HepG2 (cell line): ENCODE results near the gene GMPR. TPM values are rescaled to one million over a fixed set of nuclear protein-coding genes. Genes with fewer than 3 reads are reported as not detected.
A peak's percentile ranks its signal among the peaks of the same experiment; 100 is the strongest.

Experiments used
- ATAC-seq: fragments of 200-7000 bp; cut with Tn5 transposase; 3 replicates; pipeline ENCODE4 v1.9.1; 2020; ENCODE audit warnings: mild to moderate bottlenecking, moderate library complexity
- Bru-seq: library from RNA; stranded (reverse); fragments of 400-500 nt; gene quantifications from one replicate; lab custom pipeline; 2021; lab: Mats Ljungman, UMichigan
- BruChase-seq, 2 experiments: library from RNA; stranded (reverse); fragments of 400-500 nt; gene quantifications; one replicate each; lab custom pipeline; 2021; lab: Mats Ljungman, UMichigan
- BruUV-seq: library from RNA; stranded (reverse); fragments of 400-500 nt; replicated peaks from 2 replicates; lab custom pipeline; 2021; lab: Mats Ljungman, UMichigan
- CTCF ChIA-PET: fragments of 300-600 bp; formaldehyde crosslinking; extraction: SDS; loops from one replicate; lab custom pipeline; 2021; ENCODE audit warnings: low total read pairs, inconsistent platforms, low intra/inter-chr PET ratio; lab: Yijun Ruan, JAX
- POLR2A ChIA-PET: fragments of 350-600 bp; sonication (Branson Sonifier 250); formaldehyde crosslinking; loops from one replicate; lab custom pipeline; 2020; ENCODE audit warnings: antibody characterized with exemption, inconsistent platforms; lab: Yijun Ruan, JAX
- DNase-seq: peaks from one replicate; pipeline ENCODE4 v3.0.0-alpha.2; 2015; ENCODE audit warnings: low spot score
- FAIRE-seq: peaks from 3 replicates; lab custom pipeline; 2011; peaks lifted over from hg19 to GRCh38; lab: Jason Lieb, UNC
- H2AFZ ChIP-seq: one replicate; pipeline ENCODE4 v1.6.1; 2011; ENCODE audit warnings: low read length, inconsistent platforms
- H3K27ac ChIP-seq: fragments of 300-600 bp; 3 replicates; pipeline ENCODE4 v1.8.0; 2011; ENCODE audit warnings: mixed run types, mild to moderate bottlenecking, mixed read lengths, low read length, inconsistent platforms; ENCODE audit not compliant: insufficient read depth; ENCODE audit errors: extremely low read length
- H3K27me3 ChIP-seq, 2 experiments: fragments of 200-600 bp in 1 of 2; 2 replicates in 1 of 2; 3 replicates in 1 of 2; pipeline versions ENCODE4 v1.6.0 to v1.8.0; 2011; ENCODE audit warnings: low read length in 2 of 2, mild to moderate bottlenecking in 2 of 2, moderate library complexity in 2 of 2, inconsistent platforms in 1 of 2; ENCODE audit not compliant: insufficient read depth in 2 of 2, control insufficient read depth in 1 of 2
- H3K36me3 ChIP-seq, 2 experiments: fragments of 200-600 bp in 1 of 2; replicated peaks in 1 of 2; 2 replicates in 1 of 2; 3 replicates in 1 of 2; pipeline versions ENCODE4 v1.5.1 to v1.8.0; 2011; ENCODE audit warnings: low read length in 2 of 2, inconsistent platforms in 1 of 2; ENCODE audit not compliant: insufficient read depth in 2 of 2, control insufficient read depth in 1 of 2
- H3K4me1 ChIP-seq: 2 replicates; pipeline ENCODE4 v1.5.1; 2012; ENCODE audit warnings: low read length, inconsistent platforms; ENCODE audit not compliant: insufficient read depth
- H3K4me2 ChIP-seq: 2 replicates; pipeline ENCODE4 v1.6.0; 2011; ENCODE audit warnings: low read depth, low read length, inconsistent platforms
- H3K4me3 ChIP-seq, 3 experiments: fragments of 200-600 bp in 1 of 3; sonication (generic), shearing (Covaris generic) in 1 of 3; replicated peaks in 1 of 3; 2 replicates each; pipeline ENCODE4 v1.5.1; 2011 to 2016; ENCODE audit warnings: low read length in 3 of 3, inconsistent platforms in 2 of 3, low read depth in 2 of 3, mild to moderate bottlenecking in 2 of 3, control low read depth in 1 of 3, mixed read lengths in 1 of 3; ENCODE audit not compliant: insufficient read depth in 1 of 3
- H3K79me2 ChIP-seq: one replicate; pipeline ENCODE4 v1.6.1; 2011; ENCODE audit warnings: low read length, inconsistent platforms; ENCODE audit not compliant: insufficient read depth
- H3K9ac ChIP-seq: 2 replicates; pipeline ENCODE4 v1.6.0; 2011; ENCODE audit warnings: mild to moderate bottlenecking, low read depth, low read length, inconsistent platforms; ENCODE audit not compliant: insufficient read depth
- H3K9me3 ChIP-seq: 2 replicates; pipeline ENCODE4 v1.5.1; 2012; ENCODE audit warnings: mild to moderate bottlenecking, low read length
- H4K20me1 ChIP-seq: 2 replicates; pipeline ENCODE4 v1.6.0; 2011; ENCODE audit warnings: inconsistent platforms, mild to moderate bottlenecking, low read length, moderate library complexity; ENCODE audit not compliant: insufficient read depth
- BRCA1 ChIP-seq: sonication (generic); formaldehyde crosslinking; IDR thresholded peaks from 2 replicates; pipeline ENCODE4 v1.4.0; 2020; ENCODE audit warnings: missing genetic modification reagents
- CBX2 ChIP-seq, 2 experiments: fragments of 200-600 bp in 1 of 2; sonication (generic); formaldehyde crosslinking in 1 of 2; IDR thresholded peaks; 2 replicates each; pipeline versions ENCODE4 v1.7.0 to v1.8.1; 2018 to 2022; ENCODE audit warnings: low read depth in 2 of 2, low read length in 1 of 2, mild to moderate bottlenecking in 1 of 2, missing genetic modification reagents in 1 of 2
- EEA1 ChIP-seq: sonication (generic); formaldehyde crosslinking; IDR thresholded peaks from 2 replicates; pipeline ENCODE4 v1.5.1; 2020; ENCODE audit warnings: mild to moderate bottlenecking, missing genetic modification reagents, borderline replicate concordance
- JUN ChIP-seq: sonication (generic); formaldehyde crosslinking; IDR thresholded peaks from 2 replicates; pipeline ENCODE4 v1.4.0; 2020; ENCODE audit warnings: mild to moderate bottlenecking, missing genetic modification reagents
- MTF2 ChIP-seq: sonication (generic); formaldehyde crosslinking; IDR thresholded peaks from 2 replicates; pipeline ENCODE4 v1.5.0; 2020; ENCODE audit warnings: missing genetic modification reagents, borderline replicate concordance
- THAP11 ChIP-seq: IDR thresholded peaks from 2 replicates; pipeline ENCODE4 v1.6.1; 2016; ENCODE audit warnings: missing biosample characterization, missing genetic modification reagents
- ZBTB3 ChIP-seq: sonication (generic); formaldehyde crosslinking; IDR thresholded peaks from 2 replicates; pipeline ENCODE4 v1.4.0; 2020; ENCODE audit warnings: low read depth, mild to moderate bottlenecking, moderate library complexity, missing genetic modification reagents, borderline replicate concordance
- ZNF605 ChIP-seq: sonication (generic); formaldehyde crosslinking; IDR thresholded peaks from 2 replicates; pipeline ENCODE4 v1.8.0; 2022; ENCODE audit warnings: mild to moderate bottlenecking, missing genetic modification reagents
- ZNF687 ChIP-seq: sonication (generic); formaldehyde crosslinking; IDR thresholded peaks from 2 replicates; pipeline ENCODE4 v1.5.1; 2020; ENCODE audit warnings: mild to moderate bottlenecking, missing genetic modification reagents, moderate library complexity
- ZNF776 ChIP-seq: sonication (generic); formaldehyde crosslinking; IDR thresholded peaks from 2 replicates; pipeline ENCODE4 v1.4.0; 2020; ENCODE audit warnings: mild to moderate bottlenecking, missing genetic modification reagents
- ZSCAN20 ChIP-seq: sonication (generic); formaldehyde crosslinking; IDR thresholded peaks from 2 replicates; pipeline ENCODE4 v1.4.0; 2020; ENCODE audit warnings: missing genetic modification reagents, mild to moderate bottlenecking, borderline replicate concordance
- ZSCAN29 ChIP-seq: sonication (generic); formaldehyde crosslinking; conservative IDR thresholded peaks from 2 replicates; pipeline ENCODE4 v1.4.0; 2020; ENCODE audit warnings: mild to moderate bottlenecking, missing genetic modification reagents
- WGBS: methylation state at CpG from one replicate; pipeline ENCODE4 v1.1.6; 2017; ENCODE audit warnings: low lambda C conversion rate; 5-methylcytosine and 5-hydroxymethylcytosine counted together
- in situ Hi-C: cut with HindIII; loops from 2 replicates; pipeline ENCODE4 v1.10.0; 2017; ENCODE audit warnings: low pct_unique_long_range_greater_than_20kb; ENCODE audit not compliant: extremely low pct_ligation_motif_present
- intact Hi-C: fragments of 100-400 bp; cut with micrococcal nuclease; formaldehyde crosslinking; loops from one replicate; pipeline ENCODE4 v1.10.0; 2022; ENCODE audit not compliant: unreplicated experiment
- long read RNA-seq, 2 experiments: library from RNA in 1 of 2; library from polyadenylated mRNA in 1 of 2; stranded (forward) in 1 of 2; unstranded in 1 of 2; transcript quantifications; one replicate each; pipeline ENCODE4 v2.0.0, GENCODE V29; 2019 to 2022
- polyA minus RNA-seq, 3 experiments: library from RNA; depleted of rRNA, polyadenylated mRNA; stranded (reverse); fragments of >200 nt; gene quantifications; 2 replicates each; pipeline ENCODE4 v1.2.3, GENCODE V29; 2011; ENCODE audit warnings: low replicate concordance in 1 of 3
- polyA plus RNA-seq, 8 experiments: library from polyadenylated mRNA; depleted of rRNA in 3 of 8; stranded (reverse) in 7 of 8; unstranded in 1 of 8; fragments of >200 nt; fragmentation: Illumina TruSeq in 4 of 8; extraction: Trizol in 4 of 8; gene quantifications; 2 replicates each; pipeline versions ENCODE4 v1.2.1 to v1.2.3, GENCODE V29; 2011 to 2016; ENCODE audit warnings: low read depth in 4 of 8, missing spikeins in 1 of 8, mixed read lengths in 1 of 8; ENCODE audit not compliant: insufficient read depth in 1 of 8
- total RNA-seq, 5 experiments: library from RNA; depleted of rRNA; stranded (reverse); fragments of >200 nt; fragmentation: Illumina TruSeq; extraction: Trizol; gene quantifications; 2 replicates each; pipeline ENCODE4 v1.2.3, GENCODE V29; 2016; ENCODE audit warnings: low read depth in 1 of 5

GMPR gene
- total RNA-seq (2016; rRNA removed; fragmentation: Illumina TruSeq; extraction: Trizol) (not detected in 2 replicates), polyA plus RNA-seq (2011; rRNA removed) (not detected in 2 replicates), polyA minus RNA-seq (2011; rRNA and poly(A)+ RNA removed; ENCODE audit: low replicate concordance) (0.60 and 1.2 TPM in 2 replicates), Bru-seq, nascent RNA (percentile 4 among the genes with signal in this experiment), BruChase-seq, experiment 1, labeled RNA remaining after a 6-hour chase (percentile 4 among the genes with signal in this experiment), BruChase-seq, experiment 2, labeled RNA remaining after a 2-hour chase (percentile 4 among the genes with signal in this experiment)
- not detected in 2 replicates for total RNA-seq (2016; cell fraction: cytosol; rRNA removed; fragmentation: Illumina TruSeq; extraction: Trizol; ENCODE audit: low read depth)
- not detected in 2 replicates for total RNA-seq (2016; cell fraction: insoluble cytoplasmic fraction; rRNA removed; fragmentation: Illumina TruSeq; extraction: Trizol)
- total RNA-seq (2016; cell fraction: membrane; rRNA removed; fragmentation: Illumina TruSeq; extraction: Trizol) = not detected in 2 replicates
- total RNA-seq (2016; cell fraction: nucleus; rRNA removed; fragmentation: Illumina TruSeq; extraction: Trizol) = not detected in 2 replicates
- polyA plus RNA-seq (2011; cell fraction: cytosol; rRNA removed) = not detected in 2 replicates
- polyA plus RNA-seq (2011; cell fraction: nucleus; rRNA removed) = not detected in 2 replicates
- 0.20 TPM in 1 of 2 replicates, not detected in the other for polyA plus RNA-seq (2012)
- not detected in 2 replicates for polyA plus RNA-seq (2016; cell fraction: cytosol; fragmentation: Illumina TruSeq; extraction: Trizol; ENCODE audit: low read depth)
- polyA plus RNA-seq (2016; cell fraction: insoluble cytoplasmic fraction; fragmentation: Illumina TruSeq; extraction: Trizol; ENCODE audit: low read depth) = not detected in 2 replicates
- polyA plus RNA-seq (2016; cell fraction: membrane; fragmentation: Illumina TruSeq; extraction: Trizol; ENCODE audit: low read depth) = not detected in 2 replicates
- polyA plus RNA-seq (2016; cell fraction: nucleus; fragmentation: Illumina TruSeq; extraction: Trizol; ENCODE audit: insufficient read depth, low read depth) = not detected in 2 replicates
- polyA minus RNA-seq (2011; cell fraction: cytosol; rRNA and poly(A)+ RNA removed) = not detected in 2 replicates
- polyA minus RNA-seq (2011; cell fraction: nucleus; rRNA and poly(A)+ RNA removed) = not detected in 2 replicates
- long read RNA-seq, experiment 1 = 0 reads
- long read RNA-seq, experiment 2 = 0 reads

- no peak for FAIRE-seq
- no peak within 1 kb of the TSS for H3K27ac ChIP-seq
- TF ChIP-seq ZSCAN20 (CRISPR knock-in tag) (peak; percentile 47; the same call in 1 of the 2 replicates), THAP11 (CRISPR knock-in tag) (no peak), ZNF776 (CRISPR knock-in tag) (peak; percentile 28; the same call in 1 of the 2 replicates), CBX2 (IDR thresholded peaks at IDR 0.05; ENCODE audit: low read depth, low read length) (0 out of 2 replicates have a peak, but pooled peaks have one; percentile 36), CBX2 (CRISPR knock-in tag; IDR thresholded peaks at IDR 0.05; ENCODE audit: low read depth) (no peak), ZNF605 (CRISPR knock-in tag) (no peak), BRCA1 (CRISPR knock-in tag) (no peak), JUN (no peak), ZNF687 (CRISPR knock-in tag) (0 out of 2 replicates have a peak, but pooled peaks have one; percentile 6), ZBTB3 (CRISPR knock-in tag) (no peak), ZSCAN29 (CRISPR knock-in tag) (0 out of 2 replicates have a peak, but pooled peaks have one; percentile 28), EEA1 (CRISPR knock-in tag) (0 out of 2 replicates have a peak, but pooled peaks have one; percentile 2), MTF2 (0 out of 2 replicates have a peak, but pooled peaks have one; percentile 63)
Measured at GRCh38 chr6:16238057-16238962, at the start of gene GMPR. TSS of gene GMPR (plus strand) at chr6:16238587. CDS start at chr6:16238694, 107 bp downstream.

More at GRCh38 chr6:16238057-16238962, at the start of gene GMPR:
- in situ Hi-C loops = no loop called here
- intact Hi-C loops = no loop called here
- H3K36me3 ChIP-seq = no peaks in the 10 kb centered on the region
- peak within 1 kb of the TSS; percentile 22 for H2AFZ ChIP-seq
- H3K79me2 ChIP-seq = no peaks in the 10 kb centered on the region
- WGBS = 10% methylated on average over 40 of the region's 84 CpGs
- CTCF ChIA-PET = no interaction called here
- peak within 1 kb of the TSS; percentile 34 to 72 (median 54) for H3K4me3 ChIP-seq
- peaks cover 9 to 58% of the 10 kb centered on the region in 2 experiments for H3K27me3 ChIP-seq
- H3K9me3 ChIP-seq = no peaks in the 10 kb centered on the region
- DNase-seq (no peak), ATAC-seq (peak; percentile 67)
- H3K9ac ChIP-seq = no peak within 1 kb of the TSS
- H3K4me1 ChIP-seq = peaks cover 12% of the 10 kb centered on the region
- peak within 1 kb of the TSS; percentile 92 for H3K4me2 ChIP-seq
- no TSS peak for BruUV-seq
- POLR2A ChIA-PET = no interaction called here
- no peaks in the 10 kb centered on the region for H4K20me1 ChIP-seq
